Gastrocnemius medialis (tissue), 4 donors: ENCODE measurements around the gene ANKRD33B. TPM values are rescaled to one million over a fixed set of nuclear protein-coding genes. Genes with fewer than 3 reads are reported as not detected.

Source experiments
- ATAC-seq, 2 donors: fragments of 150-250 bp; one replicate each; pipeline ENCODE4 v1.9.1; 2016
- DNase-seq, 2 donors: peaks; one replicate each; pipeline ENCODE4 v3.0.0-alpha.2; 2019
- H3K27ac ChIP-seq, 4 donors: fragments of 200-600 bp; sonication (generic); 1 replicate in 1 of 4; 2 replicates in 3 of 4; pipeline ENCODE4 v1.5.1; 2016 to 2018; ENCODE audit warnings: mild to moderate bottlenecking in 2 of 4, moderate library complexity in 1 of 4
- H3K27me3 ChIP-seq, 3 donors: fragments of 200-600 bp; sonication (generic) in 2 of 3; 1 replicate in 1 of 3; 2 replicates in 2 of 3; pipeline versions ENCODE4 v1.5.1 to v1.6.0; 2016 to 2019; ENCODE audit warnings: mild to moderate bottlenecking in 1 of 3, moderate library complexity in 1 of 3
- H3K36me3 ChIP-seq, 2 donors: fragments of 200-600 bp; sonication (generic) in 1 of 2; one replicate each; pipeline ENCODE4 v1.5.1; 2017 to 2018
- H3K4me1 ChIP-seq, 2 donors: fragments of 200-600 bp; sonication (generic) in 1 of 2; one replicate each; pipeline ENCODE4 v1.5.1; 2016 to 2017; ENCODE audit warnings: mild to moderate bottlenecking in 2 of 2
- H3K4me3 ChIP-seq, 4 donors: fragments of 200-600 bp; sonication (generic) in 3 of 4; 1 replicate in 1 of 4; 2 replicates in 3 of 4; pipeline ENCODE4 v1.5.1; 2016 to 2019; ENCODE audit warnings: mild to moderate bottlenecking in 2 of 4
- H3K9me3 ChIP-seq, 3 donors: fragments of 200-600 bp; sonication (generic) in 2 of 3; 1 replicate in 1 of 3; 2 replicates in 2 of 3; pipeline ENCODE4 v1.5.1; 2016 to 2019
- CTCF ChIP-seq, 5 experiments: fragments of 450-650 bp in 3 of 5; fragments of 200-600 bp in 2 of 5; sonication (generic) in 2 of 5; IDR thresholded peaks in 4 of 5; conservative IDR thresholded peaks in 1 of 5; 1 replicate in 4 of 5; 2 replicates in 1 of 5; pipeline ENCODE4 v1.5.1; 2016 to 2019; ENCODE audit warnings: antibody characterized with exemption in 5 of 5, mild to moderate bottlenecking in 3 of 5, moderate library complexity in 3 of 5
- POLR2A ChIP-seq, 2 donors: fragments of 450-650 bp; IDR thresholded peaks; one replicate each; pipeline ENCODE4 v1.6.1; 2017; ENCODE audit warnings: antibody characterized with exemption in 2 of 2, mild to moderate bottlenecking in 2 of 2, moderate library complexity in 2 of 2
- in situ Hi-C, 4 donors: fragments of 200-750 bp; cut with MboI; loops; one replicate each; pipeline versions ENCODE4 v1.15.0 to v1.8.0; 2017; ENCODE audit warnings: low sequenced_read_pairs in 4 of 4
- intact Hi-C: fragments of 100-400 bp; cut with DNase I; formaldehyde crosslinking; loops from one replicate; pipeline ENCODE4 v1.15.1; 2023; ENCODE audit warnings: low total_unique reads
- total RNA-seq, 4 donors: library from RNA; depleted of rRNA; stranded (reverse); fragments of >200 nt; gene quantifications; one replicate each; pipeline versions ENCODE4 v1.1.0 to v1.2.3, GENCODE V29; 2016

ANKRD33B gene
- total RNA-seq, 4 donors from 2014 or later, result 2.2 to 38.9 (median 15.1) TPM

GRCh38 chr5:10674582-10674981, 110.7 kb downstream of the ANKRD33B start:
- H3K27me3 ChIP-seq, result no peaks in the 10 kb centered on the region
- intact Hi-C loops, result no loop called here
- no peaks in the 10 kb centered on the region for H3K4me1 ChIP-seq
- no peak for DNase-seq
- no peaks in the 10 kb centered on the region for H3K9me3 ChIP-seq
- in situ Hi-C loops, result no loop called here
- H3K4me3 ChIP-seq, result no peak overlapping the region
- no peak for ATAC-seq
- no peaks in the 10 kb centered on the region for H3K36me3 ChIP-seq
- TF ChIP-seq CTCF (IDR thresholded peaks at IDR 0.05 in 4 of 5, conservative IDR thresholded peaks at IDR 0.05 in 1 of 5) (no peak), POLR2A (IDR thresholded peaks at IDR 0.05) (no peak)
- H3K27ac ChIP-seq, result no peak overlapping the region

GRCh38 chr5:10675177-10675700, 111.4 kb downstream of the ANKRD33B start:
- no peaks in the 10 kb centered on the region for H3K36me3 ChIP-seq
- in situ Hi-C loops, result no loop called here

GRCh38 chr5:10676224-10676623, 112.4 kb downstream of the ANKRD33B start:
- ATAC-seq, result no peak
- no peaks in the 10 kb centered on the region for H3K36me3 ChIP-seq
- no peak overlapping the region for H3K27ac ChIP-seq
- no peak for DNase-seq
- H3K4me3 ChIP-seq, result no peak overlapping the region
- H3K27me3 ChIP-seq, result no peaks in the 10 kb centered on the region
- H3K4me1 ChIP-seq, result no peaks in the 10 kb centered on the region
- in situ Hi-C loops, result no loop called here
- intact Hi-C loops, result no loop called here
- TF ChIP-seq POLR2A (IDR thresholded peaks at IDR 0.05), result no peak
- no peak for TF ChIP-seq CTCF (IDR thresholded peaks at IDR 0.05 in 4 of 5, conservative IDR thresholded peaks at IDR 0.05 in 1 of 5)
- no peaks in the 10 kb centered on the region for H3K9me3 ChIP-seq

More at GRCh38 chr5:10675177-10675700, 111.4 kb downstream of the ANKRD33B start:
- intact Hi-C loops, result no loop called here
- Histone ChIP-seq H3K4me1 (no peaks in the 10 kb centered on the region), H3K27me3 (no peaks in the 10 kb centered on the region), H3K4me3 (no peak overlapping the region), H3K27ac (no peak overlapping the region), H3K9me3 (no peaks in the 10 kb centered on the region)
- ATAC-seq (no peak), DNase-seq (no peak)
- TF ChIP-seq POLR2A (IDR thresholded peaks at IDR 0.05) (no peak), CTCF (IDR thresholded peaks at IDR 0.05 in 4 of 5, conservative IDR thresholded peaks at IDR 0.05 in 1 of 5) (no peak)

GRCh38 chr5:10676946-10677345, 113.1 kb downstream of the ANKRD33B start:
- Histone ChIP-seq H3K4me1 (no peaks in the 10 kb centered on the region), H3K27me3 (no peaks in the 10 kb centered on the region), H3K36me3 (no peaks in the 10 kb centered on the region), H3K27ac (no peak overlapping the region), H3K4me3 (no peak overlapping the region), H3K9me3 (no peaks in the 10 kb centered on the region)
- DNase-seq (no peak), ATAC-seq (no peak)
- intact Hi-C loops (no loop called here), in situ Hi-C loops (no loop called here)
- TF ChIP-seq POLR2A (IDR thresholded peaks at IDR 0.05) (no peak), CTCF (IDR thresholded peaks at IDR 0.05 in 4 of 5, conservative IDR thresholded peaks at IDR 0.05 in 1 of 5) (no peak)

- in situ Hi-C loops, result no loop called here
- intact Hi-C loops, result no loop called here
- Histone ChIP-seq H3K36me3 (no peaks in the 10 kb centered on the region), H3K27ac (no peak overlapping the region), H3K27me3 (no peaks in the 10 kb centered on the region), H3K9me3 (no peaks in the 10 kb centered on the region), H3K4me1 (no peaks in the 10 kb centered on the region), H3K4me3 (no peak overlapping the region)
- DNase-seq, result no peak
- TF ChIP-seq POLR2A (IDR thresholded peaks at IDR 0.05), result no peak
- TF ChIP-seq CTCF (IDR thresholded peaks at IDR 0.05 in 4 of 5, conservative IDR thresholded peaks at IDR 0.05 in 1 of 5), result no peak
- ATAC-seq, result no peak
Measured at GRCh38 chr5:10677533-10677932, 113.7 kb downstream of the ANKRD33B start.
